NT2/D1 (cell line): ENCODE measurements around the gene RASD1.

ENCODE experiments used
- SUZ12 ChIP-seq: IDR thresholded peaks from 2 replicates; pipeline ENCODE4 v1.6.1; 2011; ENCODE audit not compliant: insufficient read length, insufficient read depth; ENCODE audit errors: extremely low read depth
- YY1 ChIP-seq: IDR thresholded peaks from 2 replicates; pipeline ENCODE4 v1.6.1; 2011; ENCODE audit not compliant: insufficient read length, insufficient read depth
- ZNF274 ChIP-seq: IDR thresholded peaks from 2 replicates; pipeline ENCODE4 v1.6.1; 2011; ENCODE audit warnings: mild to moderate bottlenecking, low read depth, low read length

DNA sequence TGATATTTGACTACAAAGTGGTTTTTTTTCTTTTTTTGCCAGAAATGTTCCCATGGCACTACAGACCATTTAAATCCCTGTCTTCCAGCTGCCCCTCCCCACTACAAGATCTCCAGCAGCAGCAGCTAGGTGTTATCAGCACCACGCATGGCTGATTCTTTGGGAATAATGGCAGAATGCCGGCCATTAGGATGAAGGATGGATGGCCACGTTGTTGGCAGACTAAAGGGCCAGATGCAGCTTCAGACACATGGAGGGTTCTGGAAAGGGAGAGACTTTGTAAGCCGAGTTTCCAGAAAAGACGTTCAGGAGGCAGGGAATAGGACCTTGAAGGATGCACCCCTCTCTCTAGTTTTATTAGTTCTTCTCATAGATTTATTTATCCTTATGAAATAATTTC lies 29.7 kb downstream of the RASD1 start:
- TF ChIP-seq ZNF274: no peak
- TF ChIP-seq YY1: no peak
- no peak for TF ChIP-seq SUZ12
